ENCODE measurements around the gene CFAP46.

The CFAP46 gene

GRCh38 chr10:132945894-132946255 is 3.5 kb upstream of the CFAP46 start:
- DNase-seq (no peak), ATAC-seq (ENCODE audit: insufficient read depth, low read depth) (no peak)
- H3K9ac ChIP-seq (ENCODE audit: low read depth, low read length), result no peak overlapping the region
- H3K36me3 ChIP-seq (ENCODE audit: insufficient read depth, low read length), result no peaks in the 10 kb centered on the region
- no peaks in the 10 kb centered on the region for H3K79me2 ChIP-seq (ENCODE audit: insufficient read depth, low read length)
- H3K9me3 ChIP-seq (ENCODE audit: insufficient read depth, low read length, severe bottlenecking), result no peaks in the 10 kb centered on the region
- H3K27me3 ChIP-seq (ENCODE audit: insufficient read depth, low read length, poor library complexity), result no peaks in the 10 kb centered on the region
- H3K27ac ChIP-seq (ENCODE audit: low read length), result no peak overlapping the region
- no peaks in the 10 kb centered on the region for H4K20me1 ChIP-seq (ENCODE audit: insufficient read depth, low read length)
- H2AFZ ChIP-seq (ENCODE audit: low read depth, low read length), result no peak overlapping the region
- H3K4me1 ChIP-seq (ENCODE audit: insufficient read depth, low read length), result no peaks in the 10 kb centered on the region
- TF ChIP-seq, protein P1, sequence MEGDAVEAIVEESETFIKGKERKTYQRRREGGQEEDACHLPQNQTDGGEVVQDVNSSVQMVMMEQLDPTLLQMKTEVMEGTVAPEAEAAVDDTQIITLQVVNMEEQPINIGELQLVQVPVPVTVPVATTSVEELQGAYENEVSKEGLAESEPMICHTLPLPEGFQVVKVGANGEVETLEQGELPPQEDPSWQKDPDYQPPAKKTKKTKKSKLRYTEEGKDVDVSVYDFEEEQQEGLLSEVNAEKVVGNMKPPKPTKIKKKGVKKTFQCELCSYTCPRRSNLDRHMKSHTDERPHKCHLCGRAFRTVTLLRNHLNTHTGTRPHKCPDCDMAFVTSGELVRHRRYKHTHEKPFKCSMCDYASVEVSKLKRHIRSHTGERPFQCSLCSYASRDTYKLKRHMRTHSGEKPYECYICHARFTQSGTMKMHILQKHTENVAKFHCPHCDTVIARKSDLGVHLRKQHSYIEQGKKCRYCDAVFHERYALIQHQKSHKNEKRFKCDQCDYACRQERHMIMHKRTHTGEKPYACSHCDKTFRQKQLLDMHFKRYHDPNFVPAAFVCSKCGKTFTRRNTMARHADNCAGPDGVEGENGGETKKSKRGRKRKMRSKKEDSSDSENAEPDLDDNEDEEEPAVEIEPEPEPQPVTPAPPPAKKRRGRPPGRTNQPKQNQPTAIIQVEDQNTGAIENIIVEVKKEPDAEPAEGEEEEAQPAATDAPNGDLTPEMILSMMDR (IDR thresholded peaks at IDR 0.05; ENCODE audit: borderline replicate concordance, extremely low read depth, low read length, poor library complexity, severe bottlenecking), result no peak
- TF ChIP-seq EZH2 (IDR thresholded peaks at IDR 0.05; ENCODE audit: borderline replicate concordance, low read depth, low read length, severe bottlenecking), result no peak
- no peak overlapping the region for H3K4me3 ChIP-seq (ENCODE audit: low read depth in 1 of 2, low read length in 2 of 2)
- no peak overlapping the region for H3K4me2 ChIP-seq (ENCODE audit: insufficient read depth, low read length)

GRCh38 chr10:132945125-132945893 is 2.9 kb upstream of the CFAP46 start:
- Histone ChIP-seq H4K20me1 (ENCODE audit: insufficient read depth, low read length) (no peaks in the 10 kb centered on the region), H3K9me3 (ENCODE audit: insufficient read depth, low read length, severe bottlenecking) (no peaks in the 10 kb centered on the region), H2AFZ (ENCODE audit: low read depth, low read length) (no peak overlapping the region), H3K4me3 (ENCODE audit: low read depth in 1 of 2, low read length in 2 of 2) (no peak overlapping the region), H3K27me3 (ENCODE audit: insufficient read depth, low read length, poor library complexity) (no peaks in the 10 kb centered on the region), H3K27ac (ENCODE audit: low read length) (no peak overlapping the region), H3K79me2 (ENCODE audit: insufficient read depth, low read length) (no peaks in the 10 kb centered on the region), H3K9ac (ENCODE audit: low read depth, low read length) (no peak overlapping the region), H3K36me3 (ENCODE audit: insufficient read depth, low read length) (no peaks in the 10 kb centered on the region), H3K4me1 (ENCODE audit: insufficient read depth, low read length) (no peaks in the 10 kb centered on the region), H3K4me2 (ENCODE audit: insufficient read depth, low read length) (no peak overlapping the region)
- no peak for ATAC-seq (ENCODE audit: insufficient read depth, low read depth)
- no peak for DNase-seq
- TF ChIP-seq, protein P1 (IDR thresholded peaks at IDR 0.05; ENCODE audit: borderline replicate concordance, extremely low read depth, low read length, poor library complexity, severe bottlenecking), result no peak
- no peak for TF ChIP-seq EZH2 (IDR thresholded peaks at IDR 0.05; ENCODE audit: borderline replicate concordance, low read depth, low read length, severe bottlenecking)

GRCh38 chr10:132944510-132944909 is 2.1 kb upstream of the CFAP46 start:
- H3K4me3 ChIP-seq (ENCODE audit: low read depth in 1 of 2, low read length in 2 of 2), result no peak overlapping the region
- H3K79me2 ChIP-seq (ENCODE audit: insufficient read depth, low read length), result no peaks in the 10 kb centered on the region
- H3K4me1 ChIP-seq (ENCODE audit: insufficient read depth, low read length), result no peaks in the 10 kb centered on the region
- H3K36me3 ChIP-seq (ENCODE audit: insufficient read depth, low read length), result no peaks in the 10 kb centered on the region
- no peak overlapping the region for H2AFZ ChIP-seq (ENCODE audit: low read depth, low read length)
- no peaks in the 10 kb centered on the region for H3K9me3 ChIP-seq (ENCODE audit: insufficient read depth, low read length, severe bottlenecking)
- TF ChIP-seq, protein P1 (IDR thresholded peaks at IDR 0.05; ENCODE audit: borderline replicate concordance, extremely low read depth, low read length, poor library complexity, severe bottlenecking), result no peak
- TF ChIP-seq EZH2 (IDR thresholded peaks at IDR 0.05; ENCODE audit: borderline replicate concordance, low read depth, low read length, severe bottlenecking), result no peak
- no peak for ATAC-seq (ENCODE audit: insufficient read depth, low read depth)
- no peak for DNase-seq
- no peak overlapping the region for H3K4me2 ChIP-seq (ENCODE audit: insufficient read depth, low read length)
- no peak overlapping the region for H3K27ac ChIP-seq (ENCODE audit: low read length)
- H4K20me1 ChIP-seq (ENCODE audit: insufficient read depth, low read length), result no peaks in the 10 kb centered on the region; the same call in 1 of the 2 replicates
- no peak overlapping the region for H3K9ac ChIP-seq (ENCODE audit: low read depth, low read length)
- H3K27me3 ChIP-seq (ENCODE audit: insufficient read depth, low read length, poor library complexity), result no peaks in the 10 kb centered on the region
